EL (cell line): ENCODE data around the gene VOPP1.

Source experiments
- DNase-seq: peaks from one replicate; pipeline ENCODE4 v3.0.0-alpha.2; 2016

VOPP1 gene

GRCh38 chr7:55576753-55577152 is 4.5 kb upstream of the VOPP1 start:
- no peak for DNase-seq

GRCh38 chr7:55575733-55576132 is 3.4 kb upstream of the VOPP1 start:
- DNase-seq: no peak

- DNase-seq: no peak
These were observed 2.8 kb upstream of the VOPP1 start for GRCh38 chr7:55575098-55575497.

- no peak for DNase-seq
These were observed 1.9 kb upstream of the VOPP1 start for GRCh38 chr7:55574051-55574717.

GRCh38 chr7:55573234-55573900 is 1.1 kb upstream of the VOPP1 start:
- peak; percentile 60 for DNase-seq

- DNase-seq: peak; percentile 62
These were observed 558 bp downstream of the VOPP1 start for GRCh38 chr7:55571511-55572377.

GRCh38 chr7:55570939-55571338 is 1.4 kb downstream of the VOPP1 start:
- peak; percentile 85 for DNase-seq

- peak; percentile 46 for DNase-seq
These were observed 2.0 kb downstream of the VOPP1 start for GRCh38 chr7:55570218-55570873.

- no peak for DNase-seq
These were observed 2.5 kb downstream of the VOPP1 start for GRCh38 chr7:55569797-55570196.

GRCh38 chr7:55569269-55569663 is 3.0 kb downstream of the VOPP1 start:
- DNase-seq: no peak

GRCh38 chr7:55568613-55569268 is 3.6 kb downstream of the VOPP1 start:
- no peak for DNase-seq

- DNase-seq: no peak
These were observed 4.7 kb downstream of the VOPP1 start for GRCh38 chr7:55567571-55567970.

GRCh38 chr7:55565681-55566080 is 6.6 kb downstream of the VOPP1 start:
- DNase-seq: no peak

GRCh38 chr7:55563596-55564325 is 8.5 kb downstream of the VOPP1 start:
- peak; percentile 60 for DNase-seq

- no peak for DNase-seq
These were observed 10.6 kb downstream of the VOPP1 start for GRCh38 chr7:55561690-55562089.

- DNase-seq: no peak
These were observed 13.1 kb downstream of the VOPP1 start for GRCh38 chr7:55558962-55559920.

GRCh38 chr7:55557666-55558188 is 14.6 kb downstream of the VOPP1 start:
- DNase-seq: no peak

- DNase-seq: no peak
These were observed 15.8 kb downstream of the VOPP1 start for GRCh38 chr7:55556492-55556891.

- no peak for DNase-seq
These were observed 16.3 kb downstream of the VOPP1 start for GRCh38 chr7:55556031-55556430.

- no peak for DNase-seq
These were observed 17.1 kb downstream of the VOPP1 start for GRCh38 chr7:55555160-55555559.
